Osteoblast (primary cell): ENCODE measurements around the gene VGLL4. TPM values are rescaled to one million over a fixed set of nuclear protein-coding genes. Genes with fewer than 3 reads are reported as not detected.

Experiments used
- DNase-seq: peaks from one replicate; pipeline ENCODE4 v3.0.0; 2011; ENCODE audit warnings: low spot score, mixed read lengths; ENCODE audit not compliant: insufficient read length; ENCODE audit errors: missing footprints
- H2AFZ ChIP-seq: 2 replicates; pipeline ENCODE4 v1.6.0; 2011; ENCODE audit warnings: mild to moderate bottlenecking, low read length
- H3K27ac ChIP-seq: 2 replicates; pipeline ENCODE4 v1.5.1; 2011; ENCODE audit warnings: mild to moderate bottlenecking, low read depth, low read length, moderate library complexity
- H3K27me3 ChIP-seq: 2 replicates; pipeline ENCODE4 v1.6.0; 2012; ENCODE audit warnings: mild to moderate bottlenecking, control low read depth, inconsistent platforms, low read length, moderate library complexity; ENCODE audit not compliant: insufficient read depth
- H3K36me3 ChIP-seq: 2 replicates; pipeline ENCODE4 v1.5.1; 2011; ENCODE audit warnings: mild to moderate bottlenecking, low read length, control low read depth, moderate library complexity; ENCODE audit not compliant: insufficient read depth
- H3K4me1 ChIP-seq: 2 replicates; pipeline ENCODE4 v1.5.1; 2011; ENCODE audit warnings: mild to moderate bottlenecking, low read length, control low read depth, moderate library complexity; ENCODE audit not compliant: insufficient read depth
- H3K4me2 ChIP-seq: 2 replicates; pipeline ENCODE4 v1.6.0; 2011; ENCODE audit warnings: mild to moderate bottlenecking, low read length; ENCODE audit not compliant: insufficient read depth
- H3K4me3 ChIP-seq: fragments of 200-600 bp; sonication (generic); 3 replicates; pipeline ENCODE4 v1.5.1; 2012; ENCODE audit warnings: mild to moderate bottlenecking, low read length, inconsistent platforms; ENCODE audit not compliant: insufficient read depth
- H3K79me2 ChIP-seq: 2 replicates; pipeline ENCODE4 v1.6.0; 2012; ENCODE audit warnings: mild to moderate bottlenecking, low read length, control low read depth, inconsistent platforms; ENCODE audit not compliant: insufficient read depth
- H3K9me3 ChIP-seq: 2 replicates; pipeline ENCODE4 v1.5.1; 2011; ENCODE audit warnings: low read depth, low read length, control low read depth
- H4K20me1 ChIP-seq: 2 replicates; pipeline ENCODE4 v1.6.0; 2012; ENCODE audit warnings: mild to moderate bottlenecking, low read length, control low read depth; ENCODE audit not compliant: insufficient read depth
- total RNA-seq: library from RNA; depleted of rRNA; stranded (reverse); fragments of >200 nt; gene quantifications from 2 replicates; pipeline ENCODE4 v1.2.3, GENCODE V29; 2012
- TF ChIP-seq, protein P1 (sequence below): IDR thresholded peaks from 2 replicates; pipeline ENCODE4 v1.5.1; 2011; ENCODE audit warnings: mild to moderate bottlenecking, low read depth, low read length, moderate library complexity; ENCODE audit errors: extremely low read depth

The VGLL4 gene
- total RNA-seq, 1 donor, result 68.8 TPM

DNA sequence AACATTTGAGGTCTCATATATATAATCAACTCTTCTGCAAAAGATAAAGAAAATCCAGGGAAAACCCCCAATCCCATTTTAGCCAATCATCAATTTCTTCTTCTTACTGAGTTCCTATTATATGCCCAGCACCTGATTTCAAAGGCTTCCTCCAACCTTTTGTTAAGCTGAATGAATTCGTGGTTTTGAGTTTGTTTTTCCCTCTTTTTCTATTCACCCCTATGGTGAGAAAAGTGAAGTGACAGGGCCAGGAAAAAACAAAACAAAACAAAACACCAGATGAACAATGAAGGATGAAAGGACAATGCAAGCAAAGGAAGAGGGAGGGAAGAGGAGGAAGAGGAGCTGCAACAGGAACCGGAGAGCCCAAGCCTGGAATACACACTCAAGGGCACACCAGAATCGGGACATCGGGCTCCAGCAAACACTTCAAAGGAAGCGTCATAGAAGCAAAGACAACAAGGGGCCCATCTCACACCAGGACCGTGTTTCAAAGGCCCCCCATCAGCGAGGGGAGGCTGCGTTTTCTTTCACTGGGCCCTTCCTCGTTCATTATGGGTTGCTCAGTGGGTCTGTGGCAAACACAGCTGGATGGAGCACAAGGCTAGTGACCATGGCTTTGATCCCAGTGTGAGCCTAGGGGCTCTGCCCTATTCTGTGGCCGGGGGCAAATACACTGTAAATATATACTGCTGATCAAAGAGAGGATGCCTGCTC is 50.2 kb downstream of the VGLL4 start:
- peaks cover 29% of the 10 kb centered on the region for H3K36me3 ChIP-seq
- peaks cover 34% of the 10 kb centered on the region for H3K4me1 ChIP-seq
- H3K79me2 ChIP-seq, result peaks cover 93% of the 10 kb centered on the region
- H3K9me3 ChIP-seq, result no peaks in the 10 kb centered on the region
- no peak overlapping the region for H3K4me3 ChIP-seq
- TF ChIP-seq, protein P1, sequence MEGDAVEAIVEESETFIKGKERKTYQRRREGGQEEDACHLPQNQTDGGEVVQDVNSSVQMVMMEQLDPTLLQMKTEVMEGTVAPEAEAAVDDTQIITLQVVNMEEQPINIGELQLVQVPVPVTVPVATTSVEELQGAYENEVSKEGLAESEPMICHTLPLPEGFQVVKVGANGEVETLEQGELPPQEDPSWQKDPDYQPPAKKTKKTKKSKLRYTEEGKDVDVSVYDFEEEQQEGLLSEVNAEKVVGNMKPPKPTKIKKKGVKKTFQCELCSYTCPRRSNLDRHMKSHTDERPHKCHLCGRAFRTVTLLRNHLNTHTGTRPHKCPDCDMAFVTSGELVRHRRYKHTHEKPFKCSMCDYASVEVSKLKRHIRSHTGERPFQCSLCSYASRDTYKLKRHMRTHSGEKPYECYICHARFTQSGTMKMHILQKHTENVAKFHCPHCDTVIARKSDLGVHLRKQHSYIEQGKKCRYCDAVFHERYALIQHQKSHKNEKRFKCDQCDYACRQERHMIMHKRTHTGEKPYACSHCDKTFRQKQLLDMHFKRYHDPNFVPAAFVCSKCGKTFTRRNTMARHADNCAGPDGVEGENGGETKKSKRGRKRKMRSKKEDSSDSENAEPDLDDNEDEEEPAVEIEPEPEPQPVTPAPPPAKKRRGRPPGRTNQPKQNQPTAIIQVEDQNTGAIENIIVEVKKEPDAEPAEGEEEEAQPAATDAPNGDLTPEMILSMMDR, result no peak
- peak overlapping the region; percentile 90 for H3K27ac ChIP-seq
- H4K20me1 ChIP-seq, result peaks cover 17% of the 10 kb centered on the region
- no peak overlapping the region for H2AFZ ChIP-seq
- H3K27me3 ChIP-seq, result no peaks in the 10 kb centered on the region
- DNase-seq, result no peak
- H3K4me2 ChIP-seq, result no peak overlapping the region

DNA sequence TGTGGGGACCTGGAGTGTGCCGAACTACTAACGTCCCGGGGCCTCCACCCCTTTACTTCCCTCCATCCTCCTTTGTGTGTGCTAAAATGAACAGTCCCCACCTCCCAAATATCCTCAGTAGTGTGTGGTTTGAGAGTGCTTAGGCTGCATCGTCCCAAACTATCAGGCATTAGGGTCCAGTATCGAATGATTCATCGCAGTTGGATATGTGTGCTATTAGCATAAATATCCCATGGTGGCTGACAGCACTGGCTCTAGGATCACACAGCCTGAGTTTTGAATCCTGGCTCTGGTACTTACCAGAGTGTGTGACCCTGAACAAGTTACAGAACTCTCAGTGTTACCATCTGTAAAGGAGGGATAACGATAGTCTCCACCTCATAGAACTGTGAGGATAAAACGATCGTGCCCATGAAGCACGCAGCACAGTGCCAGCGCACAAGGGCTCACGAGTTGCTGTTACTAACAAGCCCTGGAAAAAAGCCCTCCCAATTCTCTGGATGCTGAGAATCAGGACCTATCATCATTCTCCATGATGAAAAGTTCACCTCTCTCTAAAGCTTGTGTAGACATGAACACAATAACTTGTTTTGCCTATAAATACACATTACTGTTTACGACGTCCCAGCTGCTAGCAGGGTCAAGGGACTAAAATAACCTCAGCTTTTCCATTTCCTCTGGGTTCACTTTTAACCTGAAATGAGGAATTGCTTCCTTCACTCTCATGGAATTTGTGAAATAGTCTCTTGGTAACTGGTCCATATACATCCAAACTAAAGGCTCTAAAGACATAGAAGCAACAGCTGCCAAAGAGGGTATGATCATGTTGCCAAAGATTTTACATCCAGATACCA is 51.0 kb downstream of the VGLL4 start:
- H4K20me1 ChIP-seq, result peaks cover 20% of the 10 kb centered on the region
- no peaks in the 10 kb centered on the region for H3K27me3 ChIP-seq
- H3K9me3 ChIP-seq, result no peaks in the 10 kb centered on the region
- H2AFZ ChIP-seq, result no peak overlapping the region
- TF ChIP-seq, protein P1, result no peak
- DNase-seq, result no peak
- H3K4me1 ChIP-seq, result peaks cover 41% of the 10 kb centered on the region
- H3K4me2 ChIP-seq, result peak overlapping the region; percentile 56
- H3K36me3 ChIP-seq, result peaks cover 35% of the 10 kb centered on the region
- H3K27ac ChIP-seq, result peak overlapping the region; percentile 90
- H3K79me2 ChIP-seq, result peaks cover 93% of the 10 kb centered on the region
- H3K4me3 ChIP-seq, result no peak overlapping the region

DNA sequence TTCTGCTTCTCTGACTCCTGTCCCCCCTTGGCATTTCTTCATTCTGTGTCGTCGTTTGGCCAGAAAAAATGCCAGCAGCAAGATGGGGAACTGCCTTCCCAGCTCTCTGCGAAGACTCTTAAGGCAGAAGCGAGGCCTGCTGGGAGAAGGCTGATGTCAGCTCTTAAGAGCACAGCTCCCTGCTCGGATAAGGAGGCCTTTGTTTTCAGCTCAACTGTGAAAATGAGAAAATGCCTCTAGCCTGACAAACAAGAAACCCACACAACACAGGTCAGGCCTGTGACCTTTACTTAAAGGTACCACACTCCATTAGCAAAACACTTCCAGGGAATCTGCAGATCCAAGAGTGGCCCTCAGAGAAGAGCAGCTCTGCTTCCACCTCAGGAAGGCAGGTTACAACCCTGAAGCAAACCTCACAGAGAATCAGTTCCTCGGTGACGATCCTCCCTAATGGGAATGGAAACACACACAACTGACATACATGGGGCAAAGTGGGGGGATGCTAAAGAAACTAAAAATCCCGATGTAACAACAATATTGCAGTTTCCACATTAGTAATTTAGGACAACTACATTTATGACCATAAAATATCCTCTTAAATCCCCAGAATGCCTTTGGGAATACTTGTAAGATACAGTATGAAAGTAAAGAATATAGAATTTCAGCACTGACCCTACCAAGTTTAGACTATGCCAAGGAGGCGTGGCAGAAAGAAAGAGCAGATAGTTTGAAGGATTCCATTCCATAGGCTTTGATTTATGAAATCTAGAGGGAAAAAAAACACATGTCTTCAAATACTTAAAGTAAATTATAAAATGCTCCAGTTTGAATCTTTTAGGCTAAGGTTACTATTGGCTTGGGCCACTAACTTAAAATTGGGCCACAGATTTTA is 52.1 kb downstream of the VGLL4 start:
- DNase-seq, result no peak
- Histone ChIP-seq H3K4me2 (peak overlapping the region; percentile 56), H3K4me1 (peaks cover 46% of the 10 kb centered on the region), H3K36me3 (peaks cover 35% of the 10 kb centered on the region), H4K20me1 (peaks cover 23% of the 10 kb centered on the region), H3K27me3 (no peaks in the 10 kb centered on the region), H3K9me3 (no peaks in the 10 kb centered on the region), H3K79me2 (peaks cover 93% of the 10 kb centered on the region), H2AFZ (no peak overlapping the region), H3K4me3 (no peak overlapping the region), H3K27ac (peak overlapping the region; percentile 90)
- TF ChIP-seq, protein P1, result no peak
